ENCODE measurements around the gene NVL.

- no peak for TF ChIP-seq CTCF (IDR thresholded peaks at IDR 0.05)
- TF ChIP-seq POLR2A (IDR thresholded peaks at IDR 0.05), result no peak
Observed at GRCh38 chr1:224292419-224292818, 37.6 kb downstream of the NVL start.

All from vagina (tissue), 2 donors.